Measurements from ENCODE around the gene HIVEP2. TPM values are rescaled to one million over a fixed set of nuclear protein-coding genes. Genes with fewer than 3 reads are reported as not detected.
"Not testable (repeated sequence)": the region's sequence is repeated elsewhere in the genome, so short reads cannot be mapped to it uniquely, and the experiment has no call there.

The HIVEP2 gene
- total RNA-seq, 5 donors from 2014 or later (not counting 1 experiment from before 2014, with no cell fraction given), result 71.4 to 81.4 (median 75.2) TPM

- H3K27me3 ChIP-seq (replicated peaks in 1 of 2; ENCODE audit: control insufficient read depth in 2 of 2, extremely low read depth in 1 of 2, insufficient read depth in 2 of 2, low read length in 1 of 2), result no peaks in the 10 kb centered on the region
- DNase-seq (peak in 1 of 35 experiments; percentile 20), ATAC-seq (replicated peaks in 1 of 4) (no peak)
- Mint-ChIP-seq H3K27me3 (no peaks in the 10 kb centered on the region), H3K4me3 (no peak overlapping the region), H3K36me3 (no peaks in the 10 kb centered on the region), H3K4me1 (peaks cover 0 to 4% (median 2%) of the 10 kb centered on the region in 3 donors), H3K27ac (no peak overlapping the region), H3K9me3 (peaks cover 4 to 8% (median 5%) of the 10 kb centered on the region in 3 donors)
- WGBS (ENCODE audit: insufficient coverage), result no CpG with 5 or more reads among the region's 3 CpGs
- H3K27ac ChIP-seq (ENCODE audit: low read length), result no peak overlapping the region
- ChIA-PET POLR2A (interaction anchor here in 1 of 2 donors (0.6 kb wide), 1 partner anchor 188 kb away, joined by 3 read pairs; no protein-coding TSS in a partner anchor), CTCF (interaction anchor here in 1 of 2 donors (1.0 kb wide), 1 partner anchor 9 kb away, joined by 3 read pairs; no protein-coding TSS in a partner anchor)
- no peaks in the 10 kb centered on the region for H3K9me3 ChIP-seq
- no peak overlapping the region for H3K4me3 ChIP-seq (ENCODE audit: control insufficient read depth in 1 of 2, extremely low read depth in 1 of 2, low read length in 1 of 2)
- H3K36me3 ChIP-seq (ENCODE audit: control insufficient read depth in 2 of 2, extremely low read depth in 1 of 2, insufficient read depth in 1 of 2, low read length in 1 of 2), result no peaks in the 10 kb centered on the region
- no peaks in the 10 kb centered on the region for H3K4me1 ChIP-seq (ENCODE audit: control insufficient read depth in 1 of 2, extremely low read depth in 1 of 2, insufficient read depth in 2 of 2, low read length in 2 of 2)
These were observed 30.4 kb upstream of the HIVEP2 start for GRCh38 chr6:142975365-142975764.

DNA sequence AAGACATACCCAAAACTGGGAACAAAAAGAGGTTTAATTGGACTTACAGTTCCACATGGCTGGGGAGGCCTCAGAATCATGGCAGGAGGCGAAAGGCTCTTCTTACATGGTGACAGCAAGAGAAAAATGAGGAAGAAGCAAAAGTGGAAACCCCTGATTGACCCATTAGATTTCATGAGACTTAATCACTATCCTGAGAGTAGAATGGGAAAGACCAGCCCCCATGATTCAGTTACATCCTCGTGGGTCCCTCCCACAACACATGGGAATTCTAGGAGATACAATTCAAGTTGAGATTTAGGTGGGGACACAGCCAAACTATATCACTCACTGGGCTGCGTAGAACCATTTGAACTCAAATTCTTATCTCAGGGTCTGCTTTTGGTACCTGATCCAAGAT is 26.0 kb upstream of the HIVEP2 start:
- CTCF ChIA-PET; H3K4me3 Mint-ChIP-seq; H3K27ac Mint-ChIP-seq; H3K4me3 ChIP-seq (ENCODE audit: control insufficient read depth in 1 of 2, extremely low read depth in 1 of 2, low read length in 1 of 2); H3K27ac ChIP-seq (ENCODE audit: low read length); H3K36me3 ChIP-seq (ENCODE audit: control insufficient read depth in 2 of 2, extremely low read depth in 1 of 2, insufficient read depth in 1 of 2, low read length in 1 of 2); H3K9me3 ChIP-seq; H3K36me3 Mint-ChIP-seq; H3K27me3 Mint-ChIP-seq; H3K4me1 ChIP-seq (ENCODE audit: control insufficient read depth in 1 of 2, extremely low read depth in 1 of 2, insufficient read depth in 2 of 2, low read length in 2 of 2); ATAC-seq (replicated peaks in 1 of 4); H3K4me1 Mint-ChIP-seq; H3K27me3 ChIP-seq (replicated peaks in 1 of 2; ENCODE audit: control insufficient read depth in 2 of 2, extremely low read depth in 1 of 2, insufficient read depth in 2 of 2, low read length in 1 of 2); DNase-seq; H3K9me3 Mint-ChIP-seq: not testable (repeated sequence)
- POLR2A ChIA-PET, result interaction anchor here in 1 of 2 donors (0.6 kb wide), 1 partner anchor 133 kb away, joined by 3 read pairs; no protein-coding TSS in a partner anchor
- WGBS (ENCODE audit: insufficient coverage), result no CpG with 5 or more reads among the region's 3 CpGs

- DNase-seq (no peak), ATAC-seq (replicated peaks in 1 of 4) (no peak)
- Histone ChIP-seq H3K36me3 (ENCODE audit: control insufficient read depth in 2 of 2, extremely low read depth in 1 of 2, insufficient read depth in 1 of 2, low read length in 1 of 2) (no peaks in the 10 kb centered on the region), H3K4me1 (ENCODE audit: control insufficient read depth in 1 of 2, extremely low read depth in 1 of 2, insufficient read depth in 2 of 2, low read length in 2 of 2) (no peaks in the 10 kb centered on the region), H3K27ac (ENCODE audit: low read length) (no peak overlapping the region), H3K9me3 (no peaks in the 10 kb centered on the region), H3K27me3 (replicated peaks in 1 of 2; ENCODE audit: control insufficient read depth in 2 of 2, extremely low read depth in 1 of 2, insufficient read depth in 2 of 2, low read length in 1 of 2) (no peaks in the 10 kb centered on the region), H3K4me3 (ENCODE audit: control insufficient read depth in 1 of 2, extremely low read depth in 1 of 2, low read length in 1 of 2) (no peak overlapping the region)
- no peaks in the 10 kb centered on the region for H3K27me3 Mint-ChIP-seq
- H3K9me3 Mint-ChIP-seq, result peaks cover 0 to 2% (median 0%) of the 10 kb centered on the region in 3 donors
- no peak overlapping the region for H3K27ac Mint-ChIP-seq
- ChIA-PET POLR2A (no interaction called here), CTCF (interaction anchor here (0.7 to 1.6 kb wide), 2 partner anchors 9 to 62 kb away, joined by 3 read pairs; no protein-coding TSS in a partner anchor)
- no peaks in the 10 kb centered on the region for H3K36me3 Mint-ChIP-seq
- no peaks in the 10 kb centered on the region for H3K4me1 Mint-ChIP-seq
- H3K4me3 Mint-ChIP-seq, result no peak overlapping the region
These were observed 23.6 kb upstream of the HIVEP2 start for GRCh38 chr6:142968601-142969000.

- CTCF ChIA-PET, result interaction anchor here (0.6 kb wide), 2 partner anchors 8 to 1733 kb away, joined by 3 to 10 read pairs; no protein-coding TSS in a partner anchor
- no CpG with 5 or more reads among the region's 1 CpG for WGBS (ENCODE audit: insufficient coverage)
These were observed 21.3 kb upstream of the HIVEP2 start for GRCh38 chr6:142966294-142966693.

DNA sequence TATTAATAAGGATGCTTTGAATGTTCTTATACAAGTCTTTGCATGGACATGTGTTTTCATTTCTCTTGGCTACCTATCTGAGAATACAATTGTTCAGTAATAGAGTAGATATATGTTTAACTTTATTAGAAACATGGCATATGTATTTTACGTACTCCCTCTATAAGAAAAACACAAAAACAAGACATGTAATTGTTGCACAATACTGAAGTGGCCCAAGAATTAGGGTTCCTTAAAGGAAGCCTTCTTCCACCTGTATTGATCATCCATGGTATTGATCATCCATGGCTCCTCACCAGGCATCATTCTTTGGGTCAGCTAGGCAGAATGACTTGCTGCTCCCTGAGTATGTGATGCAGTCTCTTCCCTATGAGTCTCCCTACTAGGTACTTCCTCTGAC is 20.2 kb upstream of the HIVEP2 start:
- Mint-ChIP-seq H3K4me1 (no peaks in the 10 kb centered on the region), H3K36me3 (peaks cover 5% of the 10 kb centered on the region), H3K27me3 (no peaks in the 10 kb centered on the region), H3K4me3 (no peak overlapping the region), H3K27ac (no peak overlapping the region), H3K9me3 (peaks cover 0 to 8% (median 4%) of the 10 kb centered on the region in 3 donors)
- no peaks in the 10 kb centered on the region for H3K9me3 ChIP-seq
- ATAC-seq (replicated peaks in 1 of 4), result no peak
- CTCF ChIA-PET, result no interaction called here
- no peaks in the 10 kb centered on the region for H3K36me3 ChIP-seq (ENCODE audit: control insufficient read depth in 2 of 2, extremely low read depth in 1 of 2, insufficient read depth in 1 of 2, low read length in 1 of 2)
- no CpG with 5 or more reads among the region's 1 CpG for WGBS (ENCODE audit: insufficient coverage)
- no peak overlapping the region for H3K27ac ChIP-seq (ENCODE audit: low read length)
- H3K4me3 ChIP-seq (ENCODE audit: control insufficient read depth in 1 of 2, extremely low read depth in 1 of 2, low read length in 1 of 2), result no peak overlapping the region
- H3K4me1 ChIP-seq (ENCODE audit: control insufficient read depth in 1 of 2, extremely low read depth in 1 of 2, insufficient read depth in 2 of 2, low read length in 2 of 2), result no peaks in the 10 kb centered on the region
- DNase-seq, result no peak
- POLR2A ChIA-PET, result no interaction called here
- H3K27me3 ChIP-seq (replicated peaks in 1 of 2; ENCODE audit: control insufficient read depth in 2 of 2, extremely low read depth in 1 of 2, insufficient read depth in 2 of 2, low read length in 1 of 2), result no peaks in the 10 kb centered on the region

More at GRCh38 chr6:142966294-142966693, 21.3 kb upstream of the HIVEP2 start:
- no peak overlapping the region for H3K27ac Mint-ChIP-seq
- ATAC-seq (replicated peaks in 1 of 4) (no peak), DNase-seq (no peak)
- H3K36me3 Mint-ChIP-seq, result no peaks in the 10 kb centered on the region
- H3K4me3 Mint-ChIP-seq, result no peak overlapping the region
- no peaks in the 10 kb centered on the region for H3K27me3 Mint-ChIP-seq
- H3K4me3 ChIP-seq (ENCODE audit: control insufficient read depth in 1 of 2, extremely low read depth in 1 of 2, low read length in 1 of 2), result no peak overlapping the region
- no peaks in the 10 kb centered on the region for H3K4me1 ChIP-seq (ENCODE audit: control insufficient read depth in 1 of 2, extremely low read depth in 1 of 2, insufficient read depth in 2 of 2, low read length in 2 of 2)
- POLR2A ChIA-PET, result no interaction called here
- H3K36me3 ChIP-seq (ENCODE audit: control insufficient read depth in 2 of 2, extremely low read depth in 1 of 2, insufficient read depth in 1 of 2, low read length in 1 of 2), result no peaks in the 10 kb centered on the region
- peaks cover 0 to 2% (median 0%) of the 10 kb centered on the region in 3 donors for H3K9me3 Mint-ChIP-seq
- H3K27ac ChIP-seq (ENCODE audit: low read length), result no peak overlapping the region
- H3K27me3 ChIP-seq (replicated peaks in 1 of 2; ENCODE audit: control insufficient read depth in 2 of 2, extremely low read depth in 1 of 2, insufficient read depth in 2 of 2, low read length in 1 of 2), result no peaks in the 10 kb centered on the region
- H3K9me3 ChIP-seq, result no peaks in the 10 kb centered on the region
- no peaks in the 10 kb centered on the region for H3K4me1 Mint-ChIP-seq

DNA sequence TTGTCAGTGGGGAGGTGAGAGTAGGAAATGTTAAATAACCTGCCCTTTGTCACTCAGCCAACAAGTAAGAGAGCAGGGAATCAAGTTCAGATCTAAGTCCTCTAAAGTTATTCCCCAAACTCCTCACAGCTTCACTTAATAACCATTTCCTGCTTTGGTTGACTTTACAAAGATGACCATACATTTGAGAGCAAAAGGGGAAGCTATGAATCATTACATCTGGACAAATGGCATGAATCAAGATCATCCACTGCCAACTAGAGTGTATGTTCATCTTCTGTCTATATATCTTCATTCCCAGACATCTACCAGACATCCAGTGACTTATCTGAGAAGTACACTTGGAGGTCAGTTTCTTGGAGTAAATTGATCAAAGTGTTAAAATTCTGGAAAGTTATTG is 15.1 kb upstream of the HIVEP2 start:
- POLR2A ChIA-PET, result no interaction called here
- Histone ChIP-seq H3K9me3 (no peaks in the 10 kb centered on the region), H3K27ac (ENCODE audit: low read length) (no peak overlapping the region), H3K4me1 (ENCODE audit: control insufficient read depth in 1 of 2, extremely low read depth in 1 of 2, insufficient read depth in 2 of 2, low read length in 2 of 2) (no peaks in the 10 kb centered on the region), H3K4me3 (ENCODE audit: control insufficient read depth in 1 of 2, extremely low read depth in 1 of 2, low read length in 1 of 2) (no peak overlapping the region), H3K27me3 (replicated peaks in 1 of 2; ENCODE audit: control insufficient read depth in 2 of 2, extremely low read depth in 1 of 2, insufficient read depth in 2 of 2, low read length in 1 of 2) (no peaks in the 10 kb centered on the region), H3K36me3 (ENCODE audit: control insufficient read depth in 2 of 2, extremely low read depth in 1 of 2, insufficient read depth in 1 of 2, low read length in 1 of 2) (no peaks in the 10 kb centered on the region)
- peaks cover 5% of the 10 kb centered on the region for H3K36me3 Mint-ChIP-seq
- H3K27ac Mint-ChIP-seq, result no peak overlapping the region
- no peaks in the 10 kb centered on the region for H3K4me1 Mint-ChIP-seq
- ATAC-seq (replicated peaks in 1 of 4), result no peak
- CTCF ChIA-PET, result no interaction called here
- no peaks in the 10 kb centered on the region for H3K27me3 Mint-ChIP-seq
- DNase-seq, result no peak
- peaks cover 0 to 6% (median 4%) of the 10 kb centered on the region in 3 donors for H3K9me3 Mint-ChIP-seq
- H3K4me3 Mint-ChIP-seq, result no peak overlapping the region

Data from T-cell (primary cell).